Measurements from ENCODE around the gene TMEM163.
"Not testable (repeated sequence)": the region's sequence is repeated elsewhere in the genome, so short reads cannot be mapped to it uniquely, and the experiment has no call there.

TMEM163 gene

GRCh38 chr2:134583462-134583861 is 135.3 kb downstream of the TMEM163 start:
- DNase-seq (ENCODE audit: low read depth in 2 of 3, low spot score in 1 of 3): no peak

- no peak for DNase-seq (ENCODE audit: low read depth in 2 of 3, low spot score in 1 of 3)
Observed at GRCh38 chr2:134582547-134582899, 136.3 kb downstream of the TMEM163 start.

DNA sequence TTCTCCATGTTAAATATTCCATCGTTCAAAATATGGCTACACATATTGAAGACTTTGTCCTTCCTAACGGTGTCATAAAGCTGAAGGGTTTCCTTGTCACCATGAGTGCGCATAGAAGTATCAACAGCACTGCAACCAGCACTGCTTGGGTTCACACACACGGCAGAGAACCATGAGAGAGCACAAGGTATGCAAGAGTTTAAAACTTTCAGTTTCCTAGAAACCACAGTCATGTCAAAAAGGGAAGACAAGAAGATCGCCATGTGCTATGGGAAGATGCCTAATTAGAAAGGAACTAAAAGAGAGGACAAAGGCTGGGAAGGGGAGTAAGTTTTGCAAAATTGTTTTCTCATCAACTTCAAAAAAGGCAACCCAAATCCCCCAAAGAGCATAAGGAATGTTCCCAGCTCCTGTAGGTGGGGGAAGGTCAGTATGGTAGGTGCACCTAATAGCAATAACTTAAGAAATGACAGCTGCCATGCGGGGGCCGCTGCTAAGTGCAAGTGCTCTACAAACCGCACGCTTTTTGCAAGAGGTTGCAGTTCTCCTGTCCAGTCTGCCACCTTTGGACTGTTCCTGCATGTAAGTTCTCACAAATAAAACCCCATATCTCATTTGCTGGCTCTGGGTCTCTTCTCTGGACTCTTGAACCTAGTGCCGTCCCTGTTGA is 136.8 kb downstream of the TMEM163 start:
- no peak for DNase-seq (ENCODE audit: low read depth in 2 of 3, low spot score in 1 of 3)

DNA sequence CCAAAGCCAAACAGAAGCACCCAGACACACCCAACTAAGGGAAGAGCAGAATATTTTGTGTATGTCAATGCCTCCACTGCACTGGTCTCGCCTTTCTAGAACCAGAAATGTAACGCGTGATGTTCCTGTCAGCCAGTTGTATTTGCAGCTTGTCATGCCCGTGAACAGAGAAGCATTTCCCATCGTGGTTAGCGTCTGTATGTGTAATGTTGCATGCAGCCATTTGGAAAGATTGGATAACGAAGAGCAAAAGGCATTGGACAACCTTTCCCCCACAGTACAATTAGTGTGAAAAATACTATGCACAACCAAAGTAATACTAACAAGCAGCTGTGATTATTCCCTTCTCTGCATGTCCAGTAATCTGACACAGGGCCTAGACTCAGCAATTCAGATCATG is 140.5 kb downstream of the TMEM163 start:
- no peak for DNase-seq (ENCODE audit: low read depth in 2 of 3, low spot score in 1 of 3)

- DNase-seq (ENCODE audit: low read depth in 2 of 3, low spot score in 1 of 3): no peak
Observed at GRCh38 chr2:134576478-134576877, 142.3 kb downstream of the TMEM163 start.

- no peak for DNase-seq (ENCODE audit: low read depth in 2 of 3, low spot score in 1 of 3)
Observed at GRCh38 chr2:134575888-134576287, 142.9 kb downstream of the TMEM163 start.

- DNase-seq (ENCODE audit: low read depth in 2 of 3, low spot score in 1 of 3): no peak
Observed at GRCh38 chr2:134574611-134575330, 144.0 kb downstream of the TMEM163 start.

GRCh38 chr2:134573724-134574123 is 145.1 kb downstream of the TMEM163 start:
- no peak for DNase-seq (ENCODE audit: low read depth in 2 of 3, low spot score in 1 of 3)

DNA sequence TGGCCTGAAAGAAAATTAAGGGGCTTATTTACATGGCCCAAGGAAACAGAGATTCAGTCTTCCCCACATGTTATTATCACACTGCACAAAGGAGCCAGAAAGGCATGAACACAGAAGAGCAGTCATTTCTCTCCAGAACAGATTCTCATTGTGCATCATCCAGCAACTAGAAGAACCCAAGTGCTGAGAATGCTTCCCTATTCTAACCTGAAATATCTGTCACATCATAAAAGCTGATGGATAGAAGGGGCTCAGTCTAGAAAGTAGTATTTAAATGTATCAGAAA is 145.8 kb downstream of the TMEM163 start:
- no peak for DNase-seq (ENCODE audit: low read depth in 2 of 3, low spot score in 1 of 3)

- DNase-seq (ENCODE audit: low read depth in 2 of 3, low spot score in 1 of 3): no peak
Observed at GRCh38 chr2:134572314-134573084, 146.3 kb downstream of the TMEM163 start.

DNA sequence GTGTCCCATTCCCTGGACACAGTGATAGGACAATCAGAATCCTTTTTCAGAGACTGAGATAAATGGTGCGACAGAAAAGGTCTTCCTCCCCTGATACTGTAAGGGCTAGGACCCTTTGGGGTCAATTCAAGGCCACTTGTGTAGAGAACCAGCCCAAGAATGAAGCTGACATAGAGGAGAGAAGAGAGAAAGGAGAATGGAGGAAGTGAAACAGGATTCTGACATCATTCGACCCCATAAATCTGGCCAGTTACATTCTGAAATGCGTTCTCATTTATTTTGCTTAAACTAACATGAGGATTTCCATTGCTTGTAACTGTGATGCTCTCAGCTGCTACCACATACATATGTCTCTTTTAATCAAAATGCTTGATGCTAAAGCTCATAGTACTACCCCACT is 148.1 kb downstream of the TMEM163 start:
- DNase-seq (ENCODE audit: low read depth in 2 of 3, low spot score in 1 of 3): no peak

- DNase-seq (ENCODE audit: low read depth in 2 of 3, low spot score in 1 of 3): no peak
Observed at GRCh38 chr2:134568413-134568812, 150.4 kb downstream of the TMEM163 start.

- no peak for DNase-seq (ENCODE audit: low read depth in 2 of 3, low spot score in 1 of 3)
Observed at GRCh38 chr2:134567666-134568065, 151.1 kb downstream of the TMEM163 start.

DNA sequence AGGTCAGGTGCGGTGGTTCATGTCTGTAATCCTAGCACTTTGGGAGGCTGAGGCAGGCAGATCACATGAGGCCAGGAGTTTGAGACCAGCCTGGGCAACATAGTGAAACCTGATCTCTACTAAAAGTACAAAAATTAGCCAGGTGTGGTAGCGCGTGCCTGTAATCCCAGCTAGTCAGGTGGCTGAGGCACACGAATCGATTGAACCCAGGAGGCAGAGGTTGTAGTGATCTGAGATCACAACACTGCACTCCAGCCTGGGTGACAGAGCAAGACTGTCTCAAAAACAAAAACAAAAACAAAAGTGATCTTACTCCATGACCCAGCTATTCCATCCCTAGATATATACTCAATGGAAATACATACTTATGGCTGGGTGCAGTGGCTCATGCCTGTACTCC is 153.8 kb downstream of the TMEM163 start:
- not testable (repeated sequence) for DNase-seq (ENCODE audit: low read depth in 2 of 3, low spot score in 1 of 3)

GRCh38 chr2:134564549-134564948 is 154.3 kb downstream of the TMEM163 start:
- DNase-seq (ENCODE audit: low read depth in 2 of 3, low spot score in 1 of 3): no peak

GRCh38 chr2:134558208-134558830 is 160.5 kb downstream of the TMEM163 start:
- DNase-seq (ENCODE audit: low read depth in 2 of 3, low spot score in 1 of 3): no peak

DNA sequence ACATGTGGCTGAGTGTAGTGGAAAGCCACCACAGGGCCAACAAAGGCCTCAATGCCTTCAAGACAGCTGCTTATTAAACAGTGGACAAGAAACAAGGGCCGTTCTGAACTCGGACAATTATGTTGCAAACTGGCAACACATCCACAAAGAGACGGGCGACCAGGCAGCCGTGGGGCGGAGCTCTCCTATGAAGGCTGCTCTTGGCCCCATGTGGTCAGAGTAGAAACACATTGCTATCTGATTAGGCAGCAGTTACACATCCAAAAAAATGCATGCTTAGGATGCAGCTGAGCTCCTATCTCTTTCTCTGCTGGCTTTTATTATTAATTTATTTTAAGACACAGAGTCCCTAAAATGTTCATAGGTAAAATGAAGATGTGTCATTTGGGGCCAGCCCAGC is 163.4 kb downstream of the TMEM163 start:
- DNase-seq (ENCODE audit: low read depth in 2 of 3, low spot score in 1 of 3): no peak

- no peak for DNase-seq (ENCODE audit: low read depth in 2 of 3, low spot score in 1 of 3)
Observed at GRCh38 chr2:134553657-134554056, 165.1 kb downstream of the TMEM163 start.

DNA sequence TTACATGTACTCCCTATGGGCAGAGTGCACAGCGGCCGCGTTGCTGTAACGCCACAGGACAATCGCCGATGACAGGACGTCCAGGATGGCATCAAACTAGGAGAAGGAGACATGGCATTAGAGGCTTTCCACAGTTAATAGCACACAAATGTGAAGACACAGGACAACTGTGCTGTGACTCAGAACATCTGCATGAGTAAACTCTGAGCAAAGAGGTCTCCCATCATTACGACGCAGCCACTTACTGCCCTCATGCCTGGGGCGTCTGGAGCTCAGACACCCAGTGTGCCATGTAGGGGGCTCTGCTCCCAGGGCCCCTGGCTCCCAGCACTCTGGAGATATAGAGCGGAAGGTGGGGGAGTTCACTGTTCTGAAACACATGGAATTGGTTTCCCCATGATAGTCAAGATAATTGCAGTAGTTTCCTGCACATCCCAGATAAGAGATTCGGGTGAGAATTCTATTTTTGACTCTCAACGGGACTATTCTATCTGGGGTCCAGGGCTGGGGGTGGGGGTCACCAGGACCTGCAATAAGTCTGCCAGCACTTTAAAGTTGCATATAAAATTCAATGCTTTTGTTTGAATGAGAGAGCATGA is 168.1 kb downstream of the TMEM163 start:
- DNase-seq (ENCODE audit: low read depth in 2 of 3, low spot score in 1 of 3): no peak

DNA sequence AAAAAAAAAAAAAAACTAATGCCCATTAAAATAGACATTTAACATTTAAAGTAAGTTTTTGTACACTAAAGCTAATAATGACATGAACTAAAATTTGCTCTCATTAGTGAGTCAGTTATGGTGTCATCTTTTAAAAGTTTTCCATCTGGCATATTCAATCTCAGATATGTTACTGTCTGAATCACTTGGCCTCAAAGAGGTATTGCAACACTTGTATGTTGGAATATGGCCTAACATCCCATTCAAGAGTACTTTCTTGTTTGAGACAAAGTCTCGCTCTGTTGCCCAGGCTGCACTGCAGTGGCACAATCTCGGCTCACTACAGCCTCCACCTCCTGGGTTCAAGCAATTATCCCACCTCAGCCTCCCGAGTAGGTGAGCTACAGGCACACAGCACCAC is 169.7 kb downstream of the TMEM163 start:
- DNase-seq (ENCODE audit: low read depth in 2 of 3, low spot score in 1 of 3): no peak

DNA sequence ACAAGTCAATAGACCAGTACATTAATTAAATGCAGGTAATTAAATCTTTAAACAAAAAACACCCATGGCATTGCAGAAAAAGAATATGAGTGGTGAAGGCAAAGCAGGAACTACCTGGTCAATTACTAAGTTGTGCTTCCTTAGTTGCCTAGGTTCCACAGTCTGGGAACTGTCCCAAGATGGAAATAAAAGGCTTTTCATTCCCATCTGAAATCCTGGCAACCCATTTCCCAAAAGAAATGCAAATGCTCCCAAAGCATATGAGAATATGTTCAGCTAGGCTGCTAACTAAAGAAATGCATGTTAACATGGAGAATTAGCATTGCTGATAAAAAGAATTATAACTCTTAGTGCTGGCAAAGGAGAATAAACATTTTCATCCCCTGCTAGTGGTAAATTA is 177.8 kb downstream of the TMEM163 start:
- no peak for DNase-seq (ENCODE audit: low read depth in 2 of 3, low spot score in 1 of 3)

GRCh38 chr2:134539981-134540380 is 178.8 kb downstream of the TMEM163 start:
- no peak for DNase-seq (ENCODE audit: low read depth in 2 of 3, low spot score in 1 of 3)

All from stimulated activated CD4-positive, alpha-beta T cell treated with anti-CD3 and anti-CD28 coated beads, Interleukin-12 subunit alpha, Interleukin-12 subunit beta, amount 100 ng/mL, for 48 hours (primary cell).